Karpas-422 (cell line): Measurements from ENCODE around the gene COMMD7. TPM values are rescaled to one million over a fixed set of nuclear protein-coding genes. Genes with fewer than 3 reads are reported as not detected.
"Not testable (repeated sequence)": the region's sequence is repeated elsewhere in the genome, so short reads cannot be mapped to it uniquely, and the experiment has no call there.

Experiments used
- DNase-seq: peaks from one replicate; pipeline ENCODE4 v3.0.0-alpha.2; 2015
- H2AFZ ChIP-seq: fragments of 200-600 bp; sonication (generic); 2 replicates; pipeline ENCODE4 v1.6.1; 2014; ENCODE audit warnings: antibody characterized with exemption, low read length, mixed read lengths
- H3K27ac ChIP-seq: fragments of 200-600 bp; sonication (generic); 2 replicates; pipeline ENCODE4 v1.5.1; 2014; ENCODE audit warnings: mild to moderate bottlenecking, low read length, moderate library complexity
- H3K27me3 ChIP-seq: fragments of 200-600 bp; sonication (generic); 2 replicates; pipeline ENCODE4 v1.6.1; 2014; ENCODE audit warnings: low read length, mixed read lengths
- H3K36me3 ChIP-seq: fragments of 200-600 bp; sonication (generic); 2 replicates; pipeline ENCODE4 v1.6.1; 2014; ENCODE audit warnings: low read length, mixed read lengths; ENCODE audit not compliant: insufficient read depth
- H3K4me1 ChIP-seq: fragments of 200-600 bp; sonication (generic); 2 replicates; pipeline ENCODE4 v1.6.1; 2014; ENCODE audit warnings: mild to moderate bottlenecking, low read length, mixed read lengths
- H3K4me2 ChIP-seq: fragments of 200-600 bp; sonication (generic); 2 replicates; pipeline ENCODE4 v1.6.1; 2014; ENCODE audit warnings: low read length, low read depth, mild to moderate bottlenecking; ENCODE audit not compliant: poor library complexity, severe bottlenecking
- H3K4me3 ChIP-seq: fragments of 200-600 bp; sonication (generic); 2 replicates; pipeline ENCODE4 v1.5.1; 2014; ENCODE audit warnings: mild to moderate bottlenecking, antibody characterized with exemption, low read length, mixed read lengths
- H3K79me2 ChIP-seq: fragments of 200-600 bp; sonication (generic); 2 replicates; pipeline ENCODE4 v1.6.1; 2014; ENCODE audit warnings: mild to moderate bottlenecking, low read length, mixed read lengths
- H3K9ac ChIP-seq: fragments of 200-600 bp; sonication (generic); 2 replicates; pipeline ENCODE4 v1.6.0; 2014; ENCODE audit warnings: low read length
- H3K9me2 ChIP-seq: fragments of 200-600 bp; sonication (generic), shearing (Covaris generic); replicated peaks from 2 replicates; pipeline ENCODE4 v1.6.0; 2014; ENCODE audit warnings: mild to moderate bottlenecking, low read length, moderate library complexity; ENCODE audit not compliant: insufficient read depth
- H3K9me3 ChIP-seq: fragments of 300-700, 200-600 bp; sonication (generic); 2 replicates; pipeline ENCODE4 v1.6.1; 2014; ENCODE audit warnings: low read length, mixed read lengths
- H4K20me1 ChIP-seq: fragments of 200-600 bp; sonication (generic); 2 replicates; pipeline ENCODE4 v1.6.1; 2014; ENCODE audit warnings: mild to moderate bottlenecking, antibody characterized with exemption, low read length, low read depth; ENCODE audit not compliant: insufficient read depth
- total RNA-seq: library from RNA; depleted of rRNA; stranded (reverse); fragments of >200 nt; shearing (Covaris generic); gene quantifications from 2 replicates; pipeline ENCODE4 v1.2.3, GENCODE V29; 2014; ENCODE audit warnings: low replicate concordance

The COMMD7 gene
- total RNA-seq, 1 experiment from 2014 or later, result 16.7 TPM

- Histone ChIP-seq H3K36me3 (no peaks in the 10 kb centered on the region), H3K4me3 (no peak overlapping the region), H4K20me1 (no peaks in the 10 kb centered on the region), H3K9ac (no peak overlapping the region), H3K9me3 (no peaks in the 10 kb centered on the region), H3K27me3 (no peaks in the 10 kb centered on the region), H3K79me2 (no peaks in the 10 kb centered on the region), H3K27ac (no peak overlapping the region), H3K4me2 (no peak overlapping the region), H3K9me2 (no peaks in the 10 kb centered on the region), H3K4me1 (no peaks in the 10 kb centered on the region), H2AFZ (no peak overlapping the region)
- no peak for DNase-seq
Observed at GRCh38 chr20:32749914-32750637, 6.8 kb upstream of the COMMD7 start.

GRCh38 chr20:32742322-32743236, 688 bp downstream of the COMMD7 start:
- Histone ChIP-seq H3K36me3 (no peaks in the 10 kb centered on the region), H3K79me2 (no peaks in the 10 kb centered on the region), H3K27me3 (no peaks in the 10 kb centered on the region), H3K27ac (no peak overlapping the region), H3K4me2 (peak overlapping the region; percentile 90), H3K4me1 (peaks cover 26% of the 10 kb centered on the region), H3K9me2 (no peaks in the 10 kb centered on the region), H3K9ac (peak overlapping the region; percentile 71), H3K9me3 (no peaks in the 10 kb centered on the region), H2AFZ (peak overlapping the region; percentile 74), H3K4me3 (peak overlapping the region; percentile 75), H4K20me1 (no peaks in the 10 kb centered on the region)
- no peak for DNase-seq

GRCh38 chr20:32741151-32741550, 2.1 kb downstream of the COMMD7 start:
- Histone ChIP-seq H3K79me2 (no peaks in the 10 kb centered on the region), H3K9me3 (no peaks in the 10 kb centered on the region), H3K4me3 (no peak overlapping the region), H3K9me2 (no peaks in the 10 kb centered on the region), H2AFZ (no peak overlapping the region), H3K27ac (no peak overlapping the region), H3K4me1 (peaks cover 26% of the 10 kb centered on the region), H3K27me3 (no peaks in the 10 kb centered on the region), H3K4me2 (no peak overlapping the region), H3K9ac (no peak overlapping the region), H4K20me1 (no peaks in the 10 kb centered on the region), H3K36me3 (no peaks in the 10 kb centered on the region)
- DNase-seq, result no peak

- Histone ChIP-seq H3K9me2 (no peaks in the 10 kb centered on the region), H3K4me2 (no peak overlapping the region), H3K4me1 (peaks cover 6% of the 10 kb centered on the region), H2AFZ (no peak overlapping the region), H3K27me3 (no peaks in the 10 kb centered on the region), H3K27ac (no peak overlapping the region), H4K20me1 (no peaks in the 10 kb centered on the region), H3K4me3 (no peak overlapping the region), H3K9ac (no peak overlapping the region), H3K9me3 (no peaks in the 10 kb centered on the region), H3K36me3 (no peaks in the 10 kb centered on the region), H3K79me2 (no peaks in the 10 kb centered on the region)
- no peak for DNase-seq
Observed at GRCh38 chr20:32737371-32738223, 5.7 kb downstream of the COMMD7 start.

- no peak for DNase-seq
- Histone ChIP-seq H3K4me3 (no peak overlapping the region), H2AFZ (no peak overlapping the region), H3K4me1 (peaks cover 6% of the 10 kb centered on the region; the same call in 1 of the 2 replicates), H3K9me2 (no peaks in the 10 kb centered on the region), H3K9ac (no peak overlapping the region), H3K27me3 (no peaks in the 10 kb centered on the region), H3K27ac (no peak overlapping the region), H3K79me2 (no peaks in the 10 kb centered on the region), H3K9me3 (no peaks in the 10 kb centered on the region), H3K4me2 (no peak overlapping the region), H3K36me3 (no peaks in the 10 kb centered on the region), H4K20me1 (no peaks in the 10 kb centered on the region)
Observed at GRCh38 chr20:32731882-32732266, 11.4 kb downstream of the COMMD7 start.

- not testable (repeated sequence) for H3K27ac ChIP-seq, H3K4me2 ChIP-seq, H3K9me2 ChIP-seq, H3K9me3 ChIP-seq, H3K79me2 ChIP-seq, H3K9ac ChIP-seq, H3K27me3 ChIP-seq, H3K36me3 ChIP-seq, H4K20me1 ChIP-seq, DNase-seq, H3K4me1 ChIP-seq, H3K4me3 ChIP-seq, H2AFZ ChIP-seq
Observed at GRCh38 chr20:32729334-32729733, 13.9 kb downstream of the COMMD7 start.

- not testable (repeated sequence) for H3K9me3 ChIP-seq, H3K4me2 ChIP-seq, H3K9me2 ChIP-seq, DNase-seq, H3K27me3 ChIP-seq, H3K36me3 ChIP-seq, H2AFZ ChIP-seq, H3K4me3 ChIP-seq, H3K9ac ChIP-seq, H3K27ac ChIP-seq, H4K20me1 ChIP-seq, H3K4me1 ChIP-seq, H3K79me2 ChIP-seq
Observed at GRCh38 chr20:32728435-32728834, 14.8 kb downstream of the COMMD7 start.

- no peak overlapping the region for H3K4me2 ChIP-seq
- no peaks in the 10 kb centered on the region for H3K9me3 ChIP-seq
- H3K79me2 ChIP-seq, result no peaks in the 10 kb centered on the region
- H4K20me1 ChIP-seq, result no peaks in the 10 kb centered on the region
- H3K36me3 ChIP-seq, result no peaks in the 10 kb centered on the region
- H3K27me3 ChIP-seq, result no peaks in the 10 kb centered on the region
- H3K27ac ChIP-seq, result no peak overlapping the region
- H3K4me3 ChIP-seq, result no peak overlapping the region
- DNase-seq, result no peak
- H3K9ac ChIP-seq, result no peak overlapping the region
- peaks cover 6% of the 10 kb centered on the region; the same call in 1 of the 2 replicates for H3K4me1 ChIP-seq
- no peak overlapping the region for H2AFZ ChIP-seq
- H3K9me2 ChIP-seq, result no peaks in the 10 kb centered on the region
Observed at GRCh38 chr20:32727683-32728082, 15.6 kb downstream of the COMMD7 start.
